Measurements from ENCODE around the gene KBTBD13. TPM values are rescaled to one million over a fixed set of nuclear protein-coding genes. Genes with fewer than 3 reads are reported as not detected.
A peak's percentile ranks its signal among the peaks of the same experiment; 100 is the strongest.
"Not testable (repeated sequence)": the region's sequence is repeated elsewhere in the genome, so short reads cannot be mapped to it uniquely, and the experiment has no call there.

The KBTBD13 gene
- total RNA-seq, 4 donors from 2014 or later = not detected

DNA sequence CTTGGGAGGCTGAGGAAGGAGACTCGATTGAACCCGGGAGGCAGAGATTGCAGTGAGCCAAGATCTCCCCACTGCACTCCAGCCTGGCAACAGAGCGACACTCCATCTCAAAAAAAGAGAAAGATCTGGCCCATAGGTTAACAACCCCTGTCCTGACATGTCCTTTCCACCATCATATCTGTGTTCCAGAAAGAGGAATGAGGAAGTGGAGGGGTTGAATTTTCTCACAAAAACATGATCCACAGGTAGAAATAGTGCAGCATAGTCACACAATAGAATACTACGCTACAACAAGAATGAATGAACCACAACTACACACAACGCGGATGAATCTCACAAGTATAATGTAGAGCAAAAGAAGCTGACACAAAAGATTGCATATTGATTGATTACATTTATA lies 36.1 kb upstream of the KBTBD13 start:
- H3K27me3 ChIP-seq = no peaks in the 10 kb centered on the region
- TF ChIP-seq EP300 (IDR thresholded peaks at IDR 0.05) = no peak
- no peak for TF ChIP-seq POLR2A (IDR thresholded peaks at IDR 0.05)
- TF ChIP-seq POLR2AphosphoS5 (IDR thresholded peaks at IDR 0.05) = no peak
- TF ChIP-seq, protein P1, sequence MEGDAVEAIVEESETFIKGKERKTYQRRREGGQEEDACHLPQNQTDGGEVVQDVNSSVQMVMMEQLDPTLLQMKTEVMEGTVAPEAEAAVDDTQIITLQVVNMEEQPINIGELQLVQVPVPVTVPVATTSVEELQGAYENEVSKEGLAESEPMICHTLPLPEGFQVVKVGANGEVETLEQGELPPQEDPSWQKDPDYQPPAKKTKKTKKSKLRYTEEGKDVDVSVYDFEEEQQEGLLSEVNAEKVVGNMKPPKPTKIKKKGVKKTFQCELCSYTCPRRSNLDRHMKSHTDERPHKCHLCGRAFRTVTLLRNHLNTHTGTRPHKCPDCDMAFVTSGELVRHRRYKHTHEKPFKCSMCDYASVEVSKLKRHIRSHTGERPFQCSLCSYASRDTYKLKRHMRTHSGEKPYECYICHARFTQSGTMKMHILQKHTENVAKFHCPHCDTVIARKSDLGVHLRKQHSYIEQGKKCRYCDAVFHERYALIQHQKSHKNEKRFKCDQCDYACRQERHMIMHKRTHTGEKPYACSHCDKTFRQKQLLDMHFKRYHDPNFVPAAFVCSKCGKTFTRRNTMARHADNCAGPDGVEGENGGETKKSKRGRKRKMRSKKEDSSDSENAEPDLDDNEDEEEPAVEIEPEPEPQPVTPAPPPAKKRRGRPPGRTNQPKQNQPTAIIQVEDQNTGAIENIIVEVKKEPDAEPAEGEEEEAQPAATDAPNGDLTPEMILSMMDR (IDR thresholded peaks at IDR 0.05) = no peak
- H3K36me3 ChIP-seq = peaks cover 0 to 6% of the 10 kb centered on the region in 2 donors
- peaks cover 0 to 33% (median 4%) of the 10 kb centered on the region in 3 donors for H3K4me1 ChIP-seq
- H3K9me3 ChIP-seq = no peaks in the 10 kb centered on the region
- H3K4me3 ChIP-seq = no peak overlapping the region
- WGBS, 2 donors (ENCODE audit: low coverage in 1 of 2) = 79 to 87% methylated on average over 5 to 6 of the region's 6 CpGs
- H3K27ac ChIP-seq = no peak overlapping the region
- ATAC-seq = no peak

DNA sequence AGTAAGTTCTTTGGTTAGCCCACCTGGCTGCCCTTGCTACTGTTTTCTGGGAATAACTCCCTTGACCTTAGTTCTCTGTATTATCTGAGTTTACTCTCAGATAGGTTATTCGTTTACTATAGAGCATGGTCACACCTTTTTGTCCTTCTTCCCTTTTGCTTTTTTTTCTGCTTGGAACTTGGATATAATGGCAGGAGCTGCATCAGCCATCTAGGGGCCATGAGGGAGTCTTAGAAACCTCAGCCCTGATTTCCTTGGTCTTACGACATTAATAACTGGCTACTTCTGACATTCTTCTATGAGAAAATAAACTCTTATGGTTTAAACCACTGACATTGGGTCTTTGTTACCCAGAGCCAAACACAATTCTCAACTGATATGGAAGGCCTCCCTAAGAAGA lies 34.8 kb upstream of the KBTBD13 start:
- Histone ChIP-seq H3K4me1 (peaks cover 0 to 36% (median 4%) of the 10 kb centered on the region in 3 donors), H3K4me3 (no peak overlapping the region), H3K9me3 (no peaks in the 10 kb centered on the region), H3K27me3 (no peaks in the 10 kb centered on the region), H3K36me3 (peaks cover 0 to 6% of the 10 kb centered on the region in 2 donors), H3K27ac (no peak overlapping the region)
- 86 to 92% methylated on average over 2 of the region's 2 CpGs for WGBS, 2 donors (ENCODE audit: low coverage in 1 of 2)
- ATAC-seq = no peak
- TF ChIP-seq, protein P1 (IDR thresholded peaks at IDR 0.05) = no peak
- TF ChIP-seq POLR2AphosphoS5 (IDR thresholded peaks at IDR 0.05) (no peak), EP300 (IDR thresholded peaks at IDR 0.05) (no peak), POLR2A (IDR thresholded peaks at IDR 0.05) (no peak)

DNA sequence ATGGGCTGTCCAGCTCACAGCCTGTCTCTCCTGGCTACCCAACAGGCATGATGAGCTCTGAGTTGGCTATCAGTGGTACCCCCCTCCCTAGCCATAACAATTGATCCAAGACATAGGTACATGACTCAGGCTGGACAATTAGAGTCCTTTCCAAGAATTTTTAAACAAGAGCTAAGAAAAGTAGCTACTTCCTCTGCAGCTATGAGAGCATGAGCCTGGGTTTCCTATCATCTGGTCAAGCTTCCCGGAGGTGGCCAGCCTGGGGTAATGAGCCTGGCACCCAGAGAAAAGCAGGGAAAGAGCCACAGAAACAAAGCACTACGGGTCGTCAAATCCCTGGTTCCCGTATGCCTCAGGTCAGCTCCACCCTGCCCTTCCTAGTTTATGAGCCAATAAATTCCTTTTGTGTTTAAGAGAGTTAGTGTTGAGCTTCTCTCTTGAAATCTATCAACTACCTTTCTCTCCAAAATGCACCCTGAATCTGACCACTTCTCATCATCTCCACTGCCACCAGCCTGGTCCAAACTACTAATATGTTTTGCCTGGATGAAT lies 33.7 kb upstream of the KBTBD13 start:
- TF ChIP-seq, protein P1 (IDR thresholded peaks at IDR 0.05) = no peak
- TF ChIP-seq POLR2A (IDR thresholded peaks at IDR 0.05) = no peak
- Histone ChIP-seq H3K4me3 (no peak overlapping the region), H3K27me3 (no peaks in the 10 kb centered on the region), H3K4me1 (peaks cover 0 to 37% (median 4%) of the 10 kb centered on the region in 3 donors), H3K36me3 (peaks cover 0 to 6% of the 10 kb centered on the region in 2 donors), H3K27ac (peak overlapping the region in 2 of 4 donors; percentile 11 to 26), H3K9me3 (no peaks in the 10 kb centered on the region)
- no peak for ATAC-seq
- 51 to 75% methylated on average over 3 to 4 of the region's 4 CpGs for WGBS, 2 donors (ENCODE audit: low coverage in 1 of 2)

DNA sequence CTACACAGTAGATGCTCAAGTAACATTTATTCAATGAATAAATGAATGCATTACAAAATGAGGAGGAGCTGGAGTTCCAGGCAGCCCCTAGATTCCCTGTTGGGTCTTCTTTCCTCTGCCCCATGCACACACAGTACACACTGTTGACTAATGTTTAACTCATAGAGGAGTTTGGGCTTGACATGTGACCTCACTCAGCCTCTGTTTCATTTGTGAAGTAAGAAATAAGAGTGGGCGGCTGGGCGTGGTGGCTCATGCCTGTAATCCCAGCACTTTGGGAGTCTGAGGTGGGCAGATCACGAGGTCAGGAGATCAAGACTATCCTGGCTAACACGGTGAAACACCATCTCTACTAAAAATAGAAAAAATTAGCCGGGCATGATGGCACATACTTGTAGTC lies 32.3 kb upstream of the KBTBD13 start:
- H3K4me1 ChIP-seq = peaks cover 0 to 41% (median 4%) of the 10 kb centered on the region in 3 donors
- not testable (repeated sequence) for ATAC-seq, H3K27me3 ChIP-seq, H3K9me3 ChIP-seq, H3K36me3 ChIP-seq, H3K4me3 ChIP-seq
- peak overlapping the region in 2 of 4 donors; percentile 14 to 47 for H3K27ac ChIP-seq
- WGBS, 2 donors (ENCODE audit: low coverage in 1 of 2) = 60 to 61% methylated on average over 1 to 5 of the region's 5 CpGs

DNA sequence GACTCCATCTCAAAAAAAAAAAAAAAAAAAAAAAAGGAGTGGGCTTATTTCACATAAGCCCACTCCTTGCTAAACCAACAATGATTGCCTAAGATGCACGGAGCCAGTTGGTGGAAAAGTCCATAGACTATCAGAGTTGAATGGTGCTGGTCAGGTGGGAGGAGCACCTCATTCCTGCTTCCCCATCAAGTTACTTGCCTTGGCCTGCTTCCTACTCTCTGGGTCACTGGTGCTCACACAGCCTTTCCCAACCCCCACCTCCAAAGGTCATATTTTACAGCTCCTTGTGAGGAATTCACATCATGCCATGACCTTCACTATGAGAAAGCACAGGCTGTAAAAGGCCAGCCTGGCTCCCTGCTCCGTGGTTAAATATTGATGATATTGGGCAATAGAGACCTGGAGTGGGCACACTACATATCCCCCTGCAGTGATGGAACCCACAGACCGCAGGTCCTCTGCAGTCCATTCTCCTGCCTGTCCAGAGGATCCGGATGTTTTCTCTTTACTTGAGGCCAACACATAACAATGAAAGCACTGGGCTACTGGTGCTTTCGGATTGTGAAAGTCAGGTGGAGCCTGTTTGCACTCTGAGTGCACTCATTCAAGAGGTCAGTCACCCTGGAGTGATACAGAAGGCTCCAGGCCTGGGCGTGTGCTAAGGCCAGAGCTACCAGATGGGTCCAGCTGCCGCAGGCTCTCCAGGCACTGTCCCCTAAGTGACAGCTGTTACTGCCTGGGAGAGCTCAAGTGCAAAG lies 31.6 kb upstream of the KBTBD13 start, which contains the start of gene SLC51B:
Gene SLC51B, plus strand, starts transcription at position 664 of the 758 bp plus-strand sequence. CDS start 4,618 bp downstream, outside the sequence.
- H3K9me3 ChIP-seq = no peaks in the 10 kb centered on the region
- TF ChIP-seq POLR2AphosphoS5 (IDR thresholded peaks at IDR 0.05) (peak; percentile 19), EP300 (IDR thresholded peaks at IDR 0.05) (no peak), POLR2A (IDR thresholded peaks at IDR 0.05) (no peak)
- TF ChIP-seq, protein P1 (IDR thresholded peaks at IDR 0.05) = no peak
- H3K27me3 ChIP-seq = no peaks in the 10 kb centered on the region
- peaks cover 0 to 6% of the 10 kb centered on the region in 2 donors for H3K36me3 ChIP-seq
- 68% methylated on average over 3 of the region's 7 CpGs; no CpG with 5 or more reads in 1 of the 2 donors for WGBS, 2 donors (ENCODE audit: low coverage in 1 of 2)
- peak within 1 kb of the TSS in 3 of 4 donors; percentile 30 to 47 (median 32) for H3K27ac ChIP-seq
- H3K4me3 ChIP-seq = no peak within 1 kb of the TSS
- H3K4me1 ChIP-seq = peaks cover 0 to 48% (median 6%) of the 10 kb centered on the region in 3 donors
- ATAC-seq = peak; percentile 84
